GM18873 (cell line): ENCODE data around the gene PLCB1.

Source experiments
- ATAC-seq: cut with Tn5 transposase; IDR thresholded peaks from one replicate; pipeline ENCODE4 v1.9.1; 2021; ENCODE audit warnings: mild to moderate bottlenecking, moderate library complexity, moderate number of reproducible peaks; ENCODE audit not compliant: unreplicated experiment, low FRiP score

The PLCB1 gene

DNA sequence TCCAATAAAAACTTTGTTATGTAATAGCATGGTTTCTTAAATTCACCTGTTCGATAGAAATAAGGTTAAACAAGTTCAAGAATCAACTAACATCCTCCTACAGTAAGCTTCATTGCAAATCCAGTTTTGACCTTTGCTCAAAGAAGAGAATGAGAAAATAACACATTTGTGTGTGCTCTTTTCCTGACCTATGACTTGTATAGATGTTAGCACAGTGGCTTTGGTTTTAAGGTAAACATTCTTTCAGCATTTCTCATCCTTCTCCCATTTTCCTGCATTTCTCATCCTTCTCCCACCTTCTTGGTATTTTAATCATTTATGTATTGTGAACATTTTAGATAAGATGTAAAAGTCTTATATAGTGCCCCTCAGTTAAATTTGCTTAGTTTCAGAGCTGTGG lies 73.9 kb downstream of the PLCB1 start:
- no peak for ATAC-seq

DNA sequence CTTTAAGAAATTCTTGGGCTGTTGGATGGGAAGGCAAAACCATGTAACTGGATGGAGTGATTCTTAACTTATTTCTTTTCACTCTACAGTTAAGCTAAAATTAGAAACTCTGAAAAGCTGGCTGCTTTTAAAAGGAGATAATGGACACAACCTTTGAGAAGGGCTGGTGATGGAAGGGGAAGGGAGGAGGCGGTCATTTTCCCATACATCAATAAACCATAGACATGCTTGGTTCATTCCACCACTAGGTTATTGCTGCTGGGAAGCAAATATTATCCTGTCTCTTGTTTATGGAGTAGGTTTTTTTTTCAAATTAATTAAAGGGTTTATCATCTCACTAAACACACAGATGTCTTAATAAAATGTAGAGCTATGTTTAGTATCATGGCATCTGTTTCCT lies 76.2 kb downstream of the PLCB1 start:
- no peak for ATAC-seq

GRCh38 chr20:8209061-8209460 lies 77.0 kb downstream of the PLCB1 start:
- no peak for ATAC-seq

DNA sequence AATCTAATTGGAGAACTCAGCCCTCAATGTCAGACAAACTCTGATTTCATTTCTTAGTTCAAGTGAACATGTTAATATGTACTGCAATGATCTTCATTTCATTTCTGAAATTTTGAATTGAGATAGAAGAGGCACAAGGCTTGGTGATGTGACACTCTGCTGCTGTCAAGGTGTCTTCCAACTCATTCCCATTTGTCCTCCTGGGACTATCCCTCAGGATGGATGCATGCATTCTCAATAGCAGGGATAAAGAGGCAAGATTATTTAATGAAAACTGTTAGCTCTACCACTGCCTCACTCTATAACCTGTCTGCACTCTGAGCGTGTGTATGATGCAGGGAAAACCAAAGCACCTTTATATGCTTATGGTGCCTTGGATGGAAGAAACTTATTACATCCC lies 78.7 kb downstream of the PLCB1 start:
- ATAC-seq, result no peak

- ATAC-seq, result no peak
Observed at GRCh38 chr20:8212286-8212685, 80.2 kb downstream of the PLCB1 start.

- ATAC-seq, result no peak
Observed at GRCh38 chr20:8213270-8213669, 81.2 kb downstream of the PLCB1 start.

DNA sequence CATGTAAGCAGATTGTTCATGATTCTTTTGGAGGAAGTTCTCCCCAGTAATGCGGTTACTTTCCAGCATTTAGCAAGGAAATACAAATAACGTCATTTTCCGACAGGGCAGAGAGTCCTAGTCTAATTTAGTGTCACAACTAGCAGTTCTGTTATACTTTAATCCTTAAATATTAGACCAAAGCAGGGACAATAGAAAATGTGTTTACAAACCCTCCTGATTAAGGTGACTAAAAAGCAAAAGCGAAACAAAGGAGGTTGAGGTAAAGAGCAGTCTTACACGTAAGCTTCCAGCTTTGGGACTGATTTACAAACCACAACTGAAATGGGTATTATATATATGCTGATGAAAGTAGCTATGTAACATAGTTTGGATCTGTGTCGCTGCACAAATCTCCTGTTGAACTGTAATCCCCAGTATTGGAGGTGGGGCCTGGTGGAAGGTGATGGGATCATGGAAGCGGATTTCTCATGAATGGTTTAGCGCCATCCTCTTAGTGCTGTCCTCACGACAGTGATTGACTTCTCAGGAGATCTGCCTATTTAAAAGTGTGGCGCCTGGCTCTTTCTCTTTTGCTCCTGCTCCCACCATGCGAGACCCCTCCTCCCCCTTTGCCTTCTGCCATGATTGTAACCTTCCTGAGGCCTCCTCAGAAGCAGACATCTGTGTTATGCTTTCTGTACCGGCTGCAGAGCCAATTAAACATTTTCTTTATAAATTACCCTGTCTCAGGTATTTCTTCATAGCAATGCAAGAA lies 81.9 kb downstream of the PLCB1 start:
- peak; percentile 84 for ATAC-seq

DNA sequence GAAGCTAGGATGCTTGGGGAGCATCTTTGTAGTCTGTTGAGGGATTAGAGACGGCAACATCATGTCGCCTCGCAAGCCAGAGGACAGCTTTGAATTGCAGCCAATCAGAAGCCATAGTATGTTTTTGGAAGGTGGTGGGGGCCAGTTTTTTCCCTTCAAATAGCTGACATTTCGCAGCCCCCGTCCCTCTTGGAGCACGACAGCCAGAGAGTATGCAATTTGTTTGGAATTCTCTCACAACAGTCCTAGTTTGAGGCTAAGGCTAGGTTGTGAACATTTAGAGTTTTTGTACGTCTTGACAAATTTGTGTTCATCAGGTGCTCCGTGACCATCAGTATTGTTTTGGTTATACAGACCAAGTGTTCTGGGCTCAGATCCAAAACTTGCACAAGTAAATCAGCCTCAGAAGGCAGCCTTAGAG lies 83.3 kb downstream of the PLCB1 start:
- ATAC-seq, result no peak

- ATAC-seq, result no peak
Observed at GRCh38 chr20:8216375-8217200, 84.5 kb downstream of the PLCB1 start.

DNA sequence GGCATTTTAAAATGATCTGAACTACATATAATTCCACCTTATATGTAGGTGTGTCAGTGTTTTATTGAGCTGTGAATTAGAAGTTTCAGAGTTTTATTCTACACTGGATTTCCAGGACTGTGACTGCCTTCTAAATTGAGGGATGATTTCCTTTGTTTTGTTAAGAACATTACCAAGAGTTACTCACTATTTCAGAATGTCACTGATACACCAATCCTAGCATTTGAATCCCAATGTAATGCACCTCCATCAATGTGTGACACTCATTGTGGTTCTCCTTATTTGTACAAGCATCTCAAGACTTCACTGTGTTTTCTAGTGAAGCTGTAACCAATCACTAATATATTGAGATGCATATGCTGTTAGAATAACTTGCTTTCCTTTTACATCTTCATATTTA lies 86.8 kb downstream of the PLCB1 start:
- ATAC-seq, result no peak

DNA sequence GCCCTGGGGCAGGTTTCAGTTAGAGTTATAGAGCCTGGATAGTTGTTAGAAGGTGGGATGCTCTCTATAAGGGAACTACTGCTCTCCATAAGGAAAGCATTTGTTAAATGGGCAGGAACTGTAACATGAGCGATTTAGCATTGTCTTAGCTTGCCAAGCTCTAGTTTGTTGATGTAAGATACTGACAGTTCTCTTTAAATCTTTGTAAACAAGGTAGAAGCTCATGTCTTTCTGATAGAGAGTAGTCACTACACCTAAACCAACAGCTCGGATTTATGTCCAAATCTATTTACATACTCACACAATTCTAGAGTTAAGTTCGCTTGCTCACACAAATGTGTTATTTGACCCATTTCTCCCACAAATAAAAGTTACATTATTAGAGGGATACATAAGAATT lies 87.3 kb downstream of the PLCB1 start:
- ATAC-seq, result no peak

DNA sequence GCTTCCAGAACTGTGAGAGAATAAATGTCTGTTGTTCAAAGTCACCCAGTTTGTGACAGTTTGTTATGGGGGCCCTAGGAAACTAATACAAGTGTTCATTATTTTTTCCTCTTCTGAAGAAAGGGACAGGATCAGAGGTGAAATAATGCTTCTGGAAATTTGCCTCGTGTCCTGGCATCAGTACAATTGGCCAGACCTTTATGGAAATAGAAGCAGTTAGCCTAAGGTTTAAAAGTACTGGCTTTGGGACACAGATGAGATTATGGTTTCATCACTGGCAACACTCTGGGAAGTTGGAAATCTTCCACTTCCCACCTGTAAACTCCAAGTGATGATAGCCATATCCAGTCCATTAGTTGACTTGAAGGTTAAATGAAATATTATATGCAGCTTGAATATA lies 88.7 kb downstream of the PLCB1 start:
- no peak for ATAC-seq

DNA sequence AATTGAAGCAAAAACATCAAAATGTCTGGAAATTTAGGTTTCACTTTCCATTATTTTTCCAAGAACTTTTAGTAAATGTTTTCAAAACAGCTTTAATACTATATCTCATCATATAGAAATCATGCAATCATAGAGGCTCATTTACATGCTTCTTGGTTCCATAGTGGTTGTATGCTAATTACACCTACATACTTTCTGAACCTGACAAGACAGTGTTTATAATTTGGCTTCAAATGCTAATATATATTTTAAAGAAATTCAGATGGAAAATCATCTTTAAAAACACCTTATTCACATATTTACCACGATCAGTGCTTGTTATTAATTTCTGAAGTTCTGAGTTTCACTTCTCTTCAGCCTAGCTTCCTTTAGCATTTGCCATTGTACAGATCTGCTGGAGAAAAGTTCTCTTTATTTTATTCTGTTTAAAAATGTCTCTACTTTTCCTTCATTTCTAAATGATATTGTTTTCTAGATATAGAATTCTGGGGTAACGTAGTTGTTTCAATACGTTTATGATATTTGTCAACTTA lies 89.9 kb downstream of the PLCB1 start:
- peak; percentile 46 for ATAC-seq

DNA sequence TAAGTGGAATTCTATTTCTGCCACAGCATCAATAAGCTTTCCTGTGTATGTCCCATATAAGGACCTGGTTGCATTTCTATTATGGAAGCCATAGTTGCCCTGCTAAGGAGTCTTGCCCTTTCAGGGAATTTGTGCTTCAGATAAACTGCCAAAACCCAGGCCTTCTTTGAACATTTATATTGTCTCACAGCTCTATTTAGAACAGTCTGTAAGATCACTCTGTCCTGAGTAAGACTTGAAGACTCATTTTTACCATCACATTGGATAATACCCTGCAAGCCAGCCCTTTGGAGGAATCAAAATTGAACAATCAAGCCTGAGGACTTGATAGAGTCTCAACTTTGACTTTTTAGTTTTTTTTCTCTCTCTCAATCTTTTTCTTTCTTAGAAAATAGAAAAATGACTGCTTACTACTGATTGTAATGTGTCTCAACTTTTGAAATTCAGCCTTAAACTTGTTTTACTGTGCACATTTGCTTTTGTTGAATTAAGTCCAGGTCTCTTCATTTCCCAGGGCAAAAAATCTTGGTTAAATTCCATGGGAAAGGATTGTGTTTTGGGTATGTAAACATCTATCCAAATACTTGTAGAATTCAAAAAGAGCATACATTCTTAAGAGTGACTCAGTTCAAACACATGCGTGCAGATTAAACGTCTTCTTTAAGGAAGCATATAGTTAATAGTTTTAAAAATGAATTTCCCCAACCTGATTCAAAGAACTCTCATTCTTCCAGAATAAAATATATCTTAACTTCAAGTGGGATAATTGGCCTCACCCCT lies 91.2 kb downstream of the PLCB1 start:
- ATAC-seq, result no peak

DNA sequence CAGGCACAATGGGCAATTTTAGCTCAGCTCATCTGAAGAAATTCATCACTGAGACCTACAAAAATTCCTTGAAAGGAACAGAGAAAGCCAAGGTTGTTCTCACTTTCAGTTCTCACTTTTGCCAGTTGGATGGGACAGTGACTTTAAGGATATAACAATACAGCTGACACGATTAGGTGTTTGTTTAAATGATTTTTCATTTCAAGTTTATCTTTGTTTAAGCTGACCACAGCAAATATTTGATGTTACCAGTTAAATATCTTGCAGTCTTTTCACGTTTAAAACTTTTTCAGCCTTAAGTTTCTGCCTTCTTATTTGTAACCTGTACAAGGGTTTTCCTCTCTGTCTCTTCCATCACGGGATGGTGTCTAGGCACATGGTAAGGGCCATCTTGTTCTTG lies 93.6 kb downstream of the PLCB1 start:
- ATAC-seq, result no peak

- no peak for ATAC-seq
Observed at GRCh38 chr20:8226106-8226505, 94.0 kb downstream of the PLCB1 start.

- no peak for ATAC-seq
Observed at GRCh38 chr20:8227293-8227692, 95.2 kb downstream of the PLCB1 start.

GRCh38 chr20:8228315-8228714 lies 96.2 kb downstream of the PLCB1 start:
- peak; percentile 67 for ATAC-seq

DNA sequence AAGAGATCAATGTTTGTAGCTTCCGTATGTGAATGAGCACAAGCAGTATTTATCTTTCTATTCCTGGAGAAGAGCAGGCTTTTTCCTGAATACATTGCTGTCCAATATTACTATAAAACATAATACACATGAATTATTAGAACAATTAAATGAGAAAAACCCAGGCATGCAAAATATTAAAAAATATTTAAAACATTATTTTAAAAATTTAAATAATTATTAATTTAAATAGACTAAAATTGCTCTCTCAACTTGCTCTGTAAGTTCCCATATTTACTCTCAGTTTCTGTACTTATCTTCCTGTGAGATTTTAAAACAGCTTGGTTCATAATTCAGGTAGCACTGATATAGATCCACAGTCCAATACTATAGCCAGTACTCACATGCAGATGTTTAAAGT lies 97.0 kb downstream of the PLCB1 start:
- no peak for ATAC-seq

DNA sequence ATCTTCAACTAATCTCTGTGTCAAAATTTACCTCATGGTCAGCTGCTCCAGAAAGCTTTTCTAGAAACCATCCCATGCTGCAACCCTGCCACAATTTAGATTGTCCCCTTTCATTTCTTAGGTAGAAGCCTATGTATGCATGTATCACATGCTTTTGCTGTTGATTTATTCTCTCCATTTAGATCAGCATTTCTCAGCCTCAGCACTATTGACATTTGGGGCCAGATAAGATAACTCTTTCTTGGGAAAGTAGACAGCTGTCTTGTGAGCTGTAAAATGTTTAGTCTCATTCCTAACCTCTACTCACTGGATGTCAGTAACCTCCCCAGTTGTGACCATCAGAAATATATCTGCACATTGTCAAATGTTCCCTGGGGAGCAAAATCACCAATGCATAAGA lies 99.0 kb downstream of the PLCB1 start:
- ATAC-seq, result no peak

DNA sequence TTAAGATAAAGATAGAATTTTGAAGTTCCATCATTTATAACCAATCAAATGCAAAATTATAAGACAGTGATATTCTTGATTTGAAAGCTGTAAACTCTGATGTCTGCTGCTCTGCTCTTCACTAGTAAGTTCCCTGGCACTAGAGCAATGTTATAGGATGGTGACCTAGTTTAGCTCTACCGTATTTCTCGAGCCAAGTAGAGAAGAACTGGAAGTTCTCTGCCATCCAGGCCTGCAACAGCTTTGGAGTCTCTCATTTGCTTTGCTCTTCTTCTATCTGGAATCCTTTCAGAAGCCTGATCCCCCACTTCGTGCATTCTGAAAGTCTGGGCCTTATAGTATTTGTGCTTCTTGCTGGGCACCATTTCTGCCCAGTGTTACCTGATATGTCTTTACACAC lies 100.3 kb downstream of the PLCB1 start:
- ATAC-seq, result no peak
